HepG2 (cell line): ENCODE measurements around the gene B3GNT7. TPM values are rescaled to one million over a fixed set of nuclear protein-coding genes. Genes with fewer than 3 reads are reported as not detected.

Experiments used
- ARID2 ChIP-seq: sonication (generic); formaldehyde crosslinking; IDR thresholded peaks from 2 replicates; pipeline ENCODE4 v1.8.1; 2022; ENCODE audit warnings: mild to moderate bottlenecking, missing genetic modification reagents, borderline replicate concordance
- HIC2 ChIP-seq: sonication (generic); formaldehyde crosslinking; IDR thresholded peaks from 2 replicates; pipeline ENCODE4 v1.9.0; 2022; ENCODE audit warnings: low read depth, missing genetic modification reagents
- MAFK ChIP-seq, 2 experiments: IDR thresholded peaks in 1 of 2; conservative IDR thresholded peaks in 1 of 2; 2 replicates each; pipeline ENCODE4 v1.6.1; 2011; ENCODE audit warnings: improper control_type of control experiment in 2 of 2, low read length in 2 of 2
- MED1 ChIP-seq: sonication (generic); formaldehyde crosslinking; IDR thresholded peaks from 2 replicates; pipeline ENCODE4 v1.4.0; 2020; ENCODE audit warnings: missing genetic modification reagents
- MZF1 ChIP-seq: sonication (generic); formaldehyde crosslinking; IDR thresholded peaks from 2 replicates; pipeline ENCODE4 v1.8.1; 2023; ENCODE audit warnings: mild to moderate bottlenecking, missing genetic modification reagents, borderline replicate concordance
- NFIC ChIP-seq: IDR thresholded peaks from 2 replicates; pipeline ENCODE4 v1.6.1; 2012; ENCODE audit warnings: mild to moderate bottlenecking, low read length, inconsistent platforms
- NFRKB ChIP-seq: fragments of 450-650 bp; IDR thresholded peaks from 2 replicates; pipeline ENCODE4 v1.6.1; 2017
- PREB ChIP-seq: sonication (generic); formaldehyde crosslinking; IDR thresholded peaks from 2 replicates; pipeline ENCODE4 v1.4.0; 2020; ENCODE audit warnings: missing genetic modification reagents
- SMYD3 ChIP-seq: sonication (generic); formaldehyde crosslinking; IDR thresholded peaks from 2 replicates; pipeline ENCODE4 v1.8.1; 2023; ENCODE audit warnings: mild to moderate bottlenecking, missing genetic modification reagents
- THAP8 ChIP-seq: sonication (generic); formaldehyde crosslinking; IDR thresholded peaks from 2 replicates; pipeline ENCODE4 v1.5.1; 2020; ENCODE audit warnings: missing genetic modification reagents, mild to moderate bottlenecking, borderline replicate concordance
- ZBTB49 ChIP-seq: sonication (generic); formaldehyde crosslinking; IDR thresholded peaks from 2 replicates; pipeline ENCODE4 v1.4.0; 2020; ENCODE audit warnings: missing genetic modification reagents, borderline replicate concordance
- ZNF274 ChIP-seq: sonication (generic); formaldehyde crosslinking; IDR thresholded peaks from 2 replicates; pipeline ENCODE4 v1.5.1; 2020; ENCODE audit warnings: mild to moderate bottlenecking, missing genetic modification reagents
- ZNF33A ChIP-seq: sonication (generic); formaldehyde crosslinking; IDR thresholded peaks from 2 replicates; pipeline ENCODE4 v1.5.1; 2020; ENCODE audit warnings: missing genetic modification reagents, mild to moderate bottlenecking, moderate library complexity, borderline replicate concordance
- ZNF549 ChIP-seq: sonication (generic); formaldehyde crosslinking; IDR thresholded peaks from 2 replicates; pipeline ENCODE4 v1.5.0; 2020; ENCODE audit warnings: missing genetic modification reagents
- ZNF558 ChIP-seq: sonication (generic); formaldehyde crosslinking; IDR thresholded peaks from 2 replicates; pipeline ENCODE4 v1.9.0; 2022; ENCODE audit warnings: mild to moderate bottlenecking, missing genetic modification reagents, borderline replicate concordance
- ZNF605 ChIP-seq: sonication (generic); formaldehyde crosslinking; IDR thresholded peaks from 2 replicates; pipeline ENCODE4 v1.8.0; 2022; ENCODE audit warnings: mild to moderate bottlenecking, missing genetic modification reagents
- ZNF678 ChIP-seq: sonication (generic); formaldehyde crosslinking; IDR thresholded peaks from 2 replicates; pipeline ENCODE4 v1.4.0; 2020; ENCODE audit warnings: mild to moderate bottlenecking, missing genetic modification reagents
- ZNF737 ChIP-seq: sonication (generic); formaldehyde crosslinking; IDR thresholded peaks from 2 replicates; pipeline ENCODE4 v1.5.0; 2020; ENCODE audit warnings: missing genetic modification reagents, mild to moderate bottlenecking, borderline replicate concordance
- ZNF776 ChIP-seq: sonication (generic); formaldehyde crosslinking; IDR thresholded peaks from 2 replicates; pipeline ENCODE4 v1.4.0; 2020; ENCODE audit warnings: mild to moderate bottlenecking, missing genetic modification reagents
- polyA plus RNA-seq, 8 experiments: library from polyadenylated mRNA; depleted of rRNA in 3 of 8; stranded (reverse) in 7 of 8; unstranded in 1 of 8; fragments of >200 nt; fragmentation: Illumina TruSeq in 4 of 8; extraction: Trizol in 4 of 8; gene quantifications; 2 replicates each; pipeline versions ENCODE4 v1.2.1 to v1.2.3, GENCODE V29; 2011 to 2016; ENCODE audit warnings: low read depth in 4 of 8, missing spikeins in 1 of 8, mixed read lengths in 1 of 8; ENCODE audit not compliant: insufficient read depth in 1 of 8
- total RNA-seq, 5 experiments: library from RNA; depleted of rRNA; stranded (reverse); fragments of >200 nt; fragmentation: Illumina TruSeq; extraction: Trizol; gene quantifications; 2 replicates each; pipeline ENCODE4 v1.2.3, GENCODE V29; 2016; ENCODE audit warnings: low read depth in 1 of 5
- TF ChIP-seq, protein P1 (sequence below): sonication (generic); formaldehyde crosslinking; IDR thresholded peaks from 2 replicates; pipeline ENCODE4 v1.5.1; 2020; ENCODE audit warnings: mild to moderate bottlenecking, missing genetic modification reagents, borderline replicate concordance
- TF ChIP-seq, protein P2 (sequence below): sonication (generic); formaldehyde crosslinking; IDR thresholded peaks from 2 replicates; pipeline ENCODE4 v1.5.1; 2020; ENCODE audit warnings: missing genetic modification reagents, mild to moderate bottlenecking, borderline replicate concordance

Gene B3GNT7
- total and polyA plus RNA-seq, 2 of the 13 experiments (the other 11 are each of a cell fraction or from before 2014, with no cell fraction given) = 0.04 to 0.24 TPM

DNA sequence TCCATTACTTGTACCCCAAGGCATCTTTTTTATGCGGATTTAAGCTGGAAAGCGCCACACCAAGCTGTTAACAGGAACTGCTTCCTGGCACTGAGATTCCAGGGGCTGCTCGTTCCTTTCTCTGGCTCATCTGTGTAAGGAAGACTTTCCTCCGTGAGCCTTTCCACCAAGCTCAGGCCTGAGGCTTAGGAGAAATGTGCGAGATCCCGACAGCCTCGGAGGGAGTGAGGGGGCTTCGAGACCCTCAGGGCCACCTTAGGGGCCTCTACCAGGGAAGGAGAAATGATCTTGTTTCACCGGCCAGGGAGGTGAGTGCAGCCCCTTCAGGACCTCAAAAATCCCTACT, 17.1 kb downstream of the B3GNT7 start (continued):
- TF ChIP-seq HIC2 (CRISPR knock-in tag) = no peak
- no peak for TF ChIP-seq ZNF605
- TF ChIP-seq THAP8 (CRISPR knock-in tag) = no peak
- TF ChIP-seq ZNF274 (CRISPR knock-in tag) = no peak
- no peak for TF ChIP-seq NFIC
- no peak for TF ChIP-seq ZNF737
- no peak for TF ChIP-seq MAFK (conservative IDR thresholded peaks at IDR 0.05 in 1 of 2, IDR thresholded peaks at IDR 0.05 in 1 of 2; ENCODE audit: low read length in 2 of 2)
- TF ChIP-seq MZF1 (CRISPR knock-in tag) = no peak
- TF ChIP-seq NFRKB = no peak
- TF ChIP-seq ARID2 = no peak
- TF ChIP-seq PREB (CRISPR knock-in tag) = no peak
- TF ChIP-seq, protein P1, sequence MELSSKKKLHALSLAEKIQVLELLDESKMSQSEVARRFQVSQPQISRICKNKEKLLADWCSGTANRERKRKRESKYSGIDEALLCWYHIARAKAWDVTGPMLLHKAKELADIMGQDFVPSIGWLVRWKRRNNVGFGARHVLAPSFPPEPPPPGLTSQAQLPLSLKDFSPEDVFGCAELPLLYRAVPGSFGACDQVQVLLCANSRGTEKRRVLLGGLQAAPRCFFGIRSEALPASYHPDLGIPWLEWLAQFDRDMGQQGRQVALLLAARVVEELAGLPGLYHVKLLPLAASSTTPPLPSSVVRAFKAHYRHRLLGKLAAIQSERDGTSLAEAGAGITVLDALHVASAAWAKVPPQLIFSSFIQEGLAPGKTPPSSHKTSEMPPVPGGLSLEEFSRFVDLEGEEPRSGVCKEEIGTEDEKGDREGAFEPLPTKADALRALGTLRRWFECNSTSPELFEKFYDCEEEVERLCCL (CRISPR knock-in tag) = peak; percentile 28; the same call in 1 of the 2 replicates
- TF ChIP-seq SMYD3 (CRISPR knock-in tag) = no peak
- TF ChIP-seq ZBTB49 (CRISPR knock-in tag) = no peak
- TF ChIP-seq ZNF33A (CRISPR knock-in tag) = no peak
- TF ChIP-seq ZNF678 (CRISPR knock-in tag) = no peak
- TF ChIP-seq MED1 (CRISPR knock-in tag) = no peak
- no peak for TF ChIP-seq ZNF558 (CRISPR knock-in tag)
- TF ChIP-seq, protein P2, sequence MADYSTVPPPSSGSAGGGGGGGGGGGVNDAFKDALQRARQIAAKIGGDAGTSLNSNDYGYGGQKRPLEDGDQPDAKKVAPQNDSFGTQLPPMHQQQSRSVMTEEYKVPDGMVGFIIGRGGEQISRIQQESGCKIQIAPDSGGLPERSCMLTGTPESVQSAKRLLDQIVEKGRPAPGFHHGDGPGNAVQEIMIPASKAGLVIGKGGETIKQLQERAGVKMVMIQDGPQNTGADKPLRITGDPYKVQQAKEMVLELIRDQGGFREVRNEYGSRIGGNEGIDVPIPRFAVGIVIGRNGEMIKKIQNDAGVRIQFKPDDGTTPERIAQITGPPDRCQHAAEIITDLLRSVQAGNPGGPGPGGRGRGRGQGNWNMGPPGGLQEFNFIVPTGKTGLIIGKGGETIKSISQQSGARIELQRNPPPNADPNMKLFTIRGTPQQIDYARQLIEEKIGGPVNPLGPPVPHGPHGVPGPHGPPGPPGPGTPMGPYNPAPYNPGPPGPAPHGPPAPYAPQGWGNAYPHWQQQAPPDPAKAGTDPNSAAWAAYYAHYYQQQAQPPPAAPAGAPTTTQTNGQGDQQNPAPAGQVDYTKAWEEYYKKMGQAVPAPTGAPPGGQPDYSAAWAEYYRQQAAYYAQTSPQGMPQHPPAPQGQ (CRISPR knock-in tag) = 0 out of 2 replicates have a peak, but pooled peaks have one; percentile 14
- no peak for TF ChIP-seq ZNF549 (CRISPR knock-in tag)
- TF ChIP-seq ZNF776 = no peak
